ENCODE data around the gene CLEC2L. TPM values are rescaled to one million over a fixed set of nuclear protein-coding genes. Genes with fewer than 3 reads are reported as not detected.

CLEC2L gene
- total and polyA plus RNA-seq, 7 experiments from 2014 or later, result not detected

DNA sequence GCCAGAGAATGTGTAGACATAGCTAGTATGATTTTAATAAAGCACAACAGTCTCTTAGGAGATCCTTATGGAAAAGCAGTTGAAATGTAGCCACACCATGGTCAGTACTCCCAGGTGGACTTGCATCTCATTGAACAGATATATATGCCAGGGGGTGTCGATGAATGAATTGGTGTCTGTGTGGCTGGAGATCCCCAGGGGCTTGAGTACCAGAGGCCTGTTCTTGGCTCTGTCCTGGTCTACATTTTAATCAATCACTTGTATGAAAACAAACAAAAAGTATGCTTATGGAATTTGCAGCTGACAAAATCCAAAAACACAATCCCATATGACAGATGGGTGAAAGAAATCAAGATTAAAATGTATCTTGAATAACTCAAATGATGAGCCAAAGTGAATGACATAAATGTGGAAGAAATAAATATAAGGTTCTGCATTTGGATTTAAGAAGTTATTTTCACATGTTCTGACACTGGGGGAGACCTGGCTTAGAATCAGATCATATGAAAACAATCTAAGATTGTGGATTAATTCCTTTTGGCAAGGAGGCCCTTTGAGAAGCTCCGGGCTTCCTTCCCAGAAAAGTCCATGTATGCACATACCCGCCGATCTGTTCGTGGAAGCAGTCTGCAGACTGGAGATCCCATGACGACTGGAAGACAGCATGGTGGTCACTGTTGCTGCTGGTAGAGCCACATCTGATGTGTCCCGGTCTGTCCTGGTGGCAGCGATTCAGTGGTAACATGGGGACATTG is 15.6 kb downstream of the CLEC2L start:
- Histone ChIP-seq H3K4me1 (ENCODE audit: control insufficient read depth in 2 of 2, insufficient read depth in 2 of 2, low read length in 2 of 2) (no peaks in the 10 kb centered on the region), H3K27ac (ENCODE audit: low read depth, low read length) (no peak overlapping the region), H3K36me3 (ENCODE audit: control insufficient read depth in 2 of 3, insufficient read depth in 3 of 3, low read length in 3 of 3) (no peaks in the 10 kb centered on the region), H3K27me3 (ENCODE audit: control insufficient read depth in 2 of 2, insufficient read depth in 2 of 2, low read length in 2 of 2) (no peaks in the 10 kb centered on the region), H3K9me3 (ENCODE audit: control insufficient read depth in 2 of 3, low read length in 3 of 3) (no peaks in the 10 kb centered on the region), H3K4me3 (ENCODE audit: low read length) (no peak overlapping the region)
- ChIA-PET POLR2A (no interaction called here), CTCF (no interaction called here)
- DNase-seq, result no peak
- H3K36me3 Mint-ChIP-seq, result no peaks in the 10 kb centered on the region
- H3K9me3 Mint-ChIP-seq, result no peaks in the 10 kb centered on the region
- intact Hi-C loops (cut with micrococcal nuclease), result no loop called here
- H3K27ac Mint-ChIP-seq, result no peak overlapping the region
- no peak for ATAC-seq
- peaks cover 0 to 17% (median 3%) of the 10 kb centered on the region in 5 donors for H3K27me3 Mint-ChIP-seq
- no peaks in the 10 kb centered on the region for H3K4me1 Mint-ChIP-seq
- no peak overlapping the region for H3K4me3 Mint-ChIP-seq

GRCh38 chr7:139540203-139540602 is 16.7 kb downstream of the CLEC2L start:
- intact Hi-C loops (cut with micrococcal nuclease), result no loop called here
- Mint-ChIP-seq H3K9me3 (no peaks in the 10 kb centered on the region), H3K36me3 (no peaks in the 10 kb centered on the region), H3K4me1 (no peaks in the 10 kb centered on the region), H3K4me3 (no peak overlapping the region), H3K27ac (no peak overlapping the region), H3K27me3 (peaks cover 0 to 10% (median 0%) of the 10 kb centered on the region in 5 donors)
- POLR2A ChIA-PET, result interaction anchor here (0.7 kb wide), 1 partner anchor 9 kb away, joined by 3 read pairs; no protein-coding TSS in a partner anchor
- no peak for ATAC-seq
- Histone ChIP-seq H3K9me3 (ENCODE audit: control insufficient read depth in 2 of 3, low read length in 3 of 3) (no peaks in the 10 kb centered on the region), H3K36me3 (ENCODE audit: control insufficient read depth in 2 of 3, insufficient read depth in 3 of 3, low read length in 3 of 3) (no peaks in the 10 kb centered on the region), H3K4me3 (ENCODE audit: low read length) (no peak overlapping the region), H3K27ac (ENCODE audit: low read depth, low read length) (no peak overlapping the region), H3K4me1 (ENCODE audit: control insufficient read depth in 2 of 2, insufficient read depth in 2 of 2, low read length in 2 of 2) (no peaks in the 10 kb centered on the region), H3K27me3 (ENCODE audit: control insufficient read depth in 2 of 2, insufficient read depth in 2 of 2, low read length in 2 of 2) (no peaks in the 10 kb centered on the region)
- CTCF ChIA-PET, result no interaction called here
- no peak for DNase-seq

- POLR2A ChIA-PET, result interaction anchor here (0.5 kb wide), 1 partner anchor 45 kb away, joined by 4 read pairs; no protein-coding TSS in a partner anchor
- no peaks in the 10 kb centered on the region for H3K36me3 Mint-ChIP-seq
- CTCF ChIA-PET, result no interaction called here
- DNase-seq, result no peak
- no peaks in the 10 kb centered on the region for H3K27me3 ChIP-seq (ENCODE audit: control insufficient read depth in 2 of 2, insufficient read depth in 2 of 2, low read length in 2 of 2)
- no peak overlapping the region for H3K4me3 ChIP-seq (ENCODE audit: low read length)
- no peaks in the 10 kb centered on the region for H3K9me3 ChIP-seq (ENCODE audit: control insufficient read depth in 2 of 3, low read length in 3 of 3)
- no peak for ATAC-seq
- no peak overlapping the region for H3K27ac Mint-ChIP-seq
- H3K36me3 ChIP-seq (ENCODE audit: control insufficient read depth in 2 of 3, insufficient read depth in 3 of 3, low read length in 3 of 3), result no peaks in the 10 kb centered on the region
- intact Hi-C loops (cut with micrococcal nuclease), result no loop called here
- peaks cover 0 to 6% (median 0%) of the 10 kb centered on the region in 5 donors for H3K27me3 Mint-ChIP-seq
- H3K9me3 Mint-ChIP-seq, result no peaks in the 10 kb centered on the region
- H3K4me3 Mint-ChIP-seq, result no peak overlapping the region
- H3K4me1 ChIP-seq (ENCODE audit: control insufficient read depth in 2 of 2, insufficient read depth in 2 of 2, low read length in 2 of 2), result no peaks in the 10 kb centered on the region
- H3K27ac ChIP-seq (ENCODE audit: low read depth, low read length), result no peak overlapping the region
- no peaks in the 10 kb centered on the region for H3K4me1 Mint-ChIP-seq
These were observed 18.3 kb downstream of the CLEC2L start for GRCh38 chr7:139541600-139542307.

DNA sequence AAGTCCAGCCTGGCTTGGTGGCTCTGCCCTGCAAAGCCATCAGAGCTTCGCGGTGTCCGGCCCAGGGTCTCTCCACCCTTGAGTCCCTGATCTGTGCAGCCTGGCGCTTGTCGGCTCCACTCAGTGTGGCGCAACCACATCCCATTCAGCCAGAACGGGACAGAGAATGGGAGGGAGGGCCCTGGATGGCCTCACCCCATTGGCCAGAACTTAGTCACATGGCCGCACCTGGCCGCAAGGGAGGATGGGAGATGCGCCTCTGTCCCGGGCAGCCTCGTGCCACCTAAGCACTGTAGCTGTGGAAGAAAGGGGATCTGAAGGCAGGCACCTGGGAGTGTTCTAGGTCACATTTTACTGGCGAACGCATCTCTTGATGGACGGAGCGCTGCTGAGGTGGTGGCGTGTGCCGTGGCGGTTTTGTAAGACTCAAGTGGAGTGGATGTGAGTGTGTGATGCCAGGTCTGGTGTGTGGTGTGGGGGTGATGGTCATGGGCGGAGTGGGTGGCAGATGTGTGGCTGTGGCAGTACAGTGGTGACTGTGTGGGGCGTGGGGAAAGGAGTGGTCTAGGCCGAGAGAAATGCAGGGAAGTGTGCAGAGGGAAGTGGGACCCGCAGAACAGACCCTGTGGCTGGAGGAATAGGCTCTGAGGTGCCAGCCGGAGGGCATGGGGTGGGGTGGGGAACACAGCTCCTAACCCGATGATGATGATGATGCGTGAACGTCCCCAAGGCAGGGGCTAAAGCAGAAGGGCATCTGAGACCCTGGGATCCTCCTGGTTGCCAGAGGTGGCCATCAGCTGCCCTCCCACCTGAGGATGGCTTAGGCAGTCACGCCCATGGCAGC is 19.0 kb downstream of the CLEC2L start:
- peak; percentile 13 for ATAC-seq
- Mint-ChIP-seq H3K4me1 (no peaks in the 10 kb centered on the region), H3K27me3 (peaks cover 0 to 2% (median 0%) of the 10 kb centered on the region in 5 donors), H3K9me3 (no peaks in the 10 kb centered on the region), H3K36me3 (no peaks in the 10 kb centered on the region), H3K4me3 (no peak overlapping the region), H3K27ac (no peak overlapping the region)
- Histone ChIP-seq H3K36me3 (ENCODE audit: control insufficient read depth in 2 of 3, insufficient read depth in 3 of 3, low read length in 3 of 3) (no peaks in the 10 kb centered on the region), H3K4me1 (ENCODE audit: control insufficient read depth in 2 of 2, insufficient read depth in 2 of 2, low read length in 2 of 2) (no peaks in the 10 kb centered on the region), H3K27me3 (ENCODE audit: control insufficient read depth in 2 of 2, insufficient read depth in 2 of 2, low read length in 2 of 2) (no peaks in the 10 kb centered on the region), H3K27ac (ENCODE audit: low read depth, low read length) (no peak overlapping the region), H3K9me3 (ENCODE audit: control insufficient read depth in 2 of 3, low read length in 3 of 3) (no peaks in the 10 kb centered on the region), H3K4me3 (ENCODE audit: low read length) (no peak overlapping the region)
- ChIA-PET CTCF (no interaction called here), POLR2A (no interaction called here)
- no peak for DNase-seq
- intact Hi-C loops (cut with micrococcal nuclease), result no loop called here

DNA sequence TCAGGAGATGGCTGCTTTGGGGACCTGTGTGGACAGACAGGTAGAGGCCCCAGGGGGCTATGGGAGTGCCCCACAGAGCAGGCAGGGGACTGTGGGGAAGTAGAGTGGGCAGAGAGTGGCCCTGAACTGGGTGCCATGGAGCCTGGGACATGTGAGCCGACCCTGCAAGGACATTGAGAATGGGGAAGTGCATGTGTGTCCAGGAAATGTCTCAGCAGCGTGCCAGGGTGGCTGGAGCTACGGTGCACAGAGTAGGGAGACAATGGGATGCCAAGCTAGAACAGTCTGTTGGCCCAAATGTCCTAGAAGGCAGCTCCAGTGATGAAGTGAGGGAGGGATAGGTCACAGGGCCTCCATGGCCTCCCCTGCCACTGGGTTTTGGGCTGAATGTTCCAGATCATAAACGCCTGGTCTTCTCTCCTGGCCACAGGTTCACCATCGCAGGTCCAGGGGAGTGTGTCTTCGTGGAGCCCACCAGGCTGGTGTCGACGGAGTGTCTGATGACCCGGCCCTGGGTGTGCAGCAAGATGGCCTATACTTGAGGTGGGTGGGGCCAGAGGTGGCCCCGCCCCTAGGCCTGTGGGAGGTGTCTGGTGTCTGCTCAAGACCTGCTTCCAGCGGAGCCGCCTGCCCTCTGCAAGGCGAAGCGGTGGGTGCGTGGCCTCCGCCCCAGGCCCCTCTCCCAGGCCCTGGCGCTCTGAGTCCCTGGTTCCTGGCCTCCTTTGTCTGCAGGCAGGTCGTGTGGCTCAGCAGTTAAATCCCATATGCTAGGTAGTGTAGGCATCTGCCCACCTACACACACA is 20.5 kb downstream of the CLEC2L start:
- Mint-ChIP-seq H3K27ac (peak overlapping the region in 1 of 9 donors; percentile 72), H3K27me3 (no peaks in the 10 kb centered on the region), H3K4me3 (no peak overlapping the region), H3K9me3 (no peaks in the 10 kb centered on the region), H3K4me1 (no peaks in the 10 kb centered on the region), H3K36me3 (no peaks in the 10 kb centered on the region)
- ChIA-PET CTCF (no interaction called here), POLR2A (interaction anchor here (0.8 kb wide), 1 partner anchor 1129 kb away, joined by 3 read pairs; no protein-coding TSS in a partner anchor)
- H3K9me3 ChIP-seq (ENCODE audit: control insufficient read depth in 2 of 3, low read length in 3 of 3), result no peaks in the 10 kb centered on the region
- H3K4me3 ChIP-seq (ENCODE audit: low read length), result no peak overlapping the region
- no peak overlapping the region for H3K27ac ChIP-seq (ENCODE audit: low read depth, low read length)
- no peaks in the 10 kb centered on the region for H3K4me1 ChIP-seq (ENCODE audit: control insufficient read depth in 2 of 2, insufficient read depth in 2 of 2, low read length in 2 of 2)
- intact Hi-C loops (cut with micrococcal nuclease), result no loop called here
- no peak for DNase-seq
- H3K36me3 ChIP-seq (ENCODE audit: control insufficient read depth in 2 of 3, insufficient read depth in 3 of 3, low read length in 3 of 3), result no peaks in the 10 kb centered on the region
- no peaks in the 10 kb centered on the region for H3K27me3 ChIP-seq (ENCODE audit: control insufficient read depth in 2 of 2, insufficient read depth in 2 of 2, low read length in 2 of 2)
- ATAC-seq, result peak; percentile 45

DNA sequence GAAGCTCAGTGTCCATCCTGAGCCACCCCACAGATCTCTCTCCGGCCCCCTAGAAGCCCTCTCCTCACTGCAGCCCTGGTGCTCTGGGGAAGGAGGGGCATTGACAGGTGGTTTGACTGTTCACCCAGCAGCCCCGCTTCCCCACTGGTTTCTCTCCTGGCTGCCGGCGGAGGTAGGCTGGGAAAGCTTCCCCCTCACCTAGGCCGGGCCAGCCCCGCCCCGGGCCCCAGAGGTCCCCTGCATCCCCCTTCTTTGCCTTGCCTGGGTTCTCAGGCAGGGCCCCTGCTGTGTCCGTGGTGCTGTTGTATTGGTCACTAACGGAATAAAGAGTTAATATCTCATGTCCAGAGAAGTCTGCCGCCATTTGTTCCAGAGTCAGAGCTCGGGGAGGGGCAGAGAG is 21.2 kb downstream of the CLEC2L start:
- ATAC-seq, result no peak
- Histone ChIP-seq H3K9me3 (ENCODE audit: control insufficient read depth in 2 of 3, low read length in 3 of 3) (no peaks in the 10 kb centered on the region), H3K36me3 (ENCODE audit: control insufficient read depth in 2 of 3, insufficient read depth in 3 of 3, low read length in 3 of 3) (no peaks in the 10 kb centered on the region), H3K4me1 (ENCODE audit: control insufficient read depth in 2 of 2, insufficient read depth in 2 of 2, low read length in 2 of 2) (no peaks in the 10 kb centered on the region), H3K27ac (ENCODE audit: low read depth, low read length) (no peak overlapping the region), H3K4me3 (ENCODE audit: low read length) (no peak overlapping the region), H3K27me3 (ENCODE audit: control insufficient read depth in 2 of 2, insufficient read depth in 2 of 2, low read length in 2 of 2) (no peaks in the 10 kb centered on the region)
- CTCF ChIA-PET, result no interaction called here
- H3K4me1 Mint-ChIP-seq, result no peaks in the 10 kb centered on the region
- H3K36me3 Mint-ChIP-seq, result no peaks in the 10 kb centered on the region
- POLR2A ChIA-PET, result interaction anchor here (0.8 kb wide), 1 partner anchor 1129 kb away, joined by 3 read pairs; no protein-coding TSS in a partner anchor
- no peaks in the 10 kb centered on the region for H3K9me3 Mint-ChIP-seq
- H3K4me3 Mint-ChIP-seq, result no peak overlapping the region
- intact Hi-C loops (cut with micrococcal nuclease), result no loop called here
- no peaks in the 10 kb centered on the region for H3K27me3 Mint-ChIP-seq
- H3K27ac Mint-ChIP-seq, result peak overlapping the region in 1 of 9 donors; percentile 72
- DNase-seq, result no peak

Data from naive thymus-derived CD4-positive, alpha-beta T cell (primary cell).